Parathyroid adenoma (tissue), 2 donors: Measurements from ENCODE around the gene ABLIM2.

Source experiments
- H2AFZ ChIP-seq: fragments of 300-600 bp; sonication (generic); one replicate; pipeline ENCODE4 v1.7.0; 2017; ENCODE audit warnings: antibody characterized with exemption, mild to moderate bottlenecking
- H3K27ac ChIP-seq: fragments of 300-600 bp; sonication (generic); one replicate; pipeline ENCODE4 v1.7.0; 2017
- H3K27me3 ChIP-seq: fragments of 300-600 bp; sonication (generic); one replicate; pipeline ENCODE4 v1.7.0; 2017; ENCODE audit warnings: low read length; ENCODE audit not compliant: control insufficient read depth, insufficient read depth
- H3K36me3 ChIP-seq: fragments of 300-600 bp; sonication (generic); one replicate; pipeline ENCODE4 v1.7.0; 2017; ENCODE audit warnings: low read length; ENCODE audit not compliant: control insufficient read depth, insufficient read depth
- H3K4me1 ChIP-seq: fragments of 300-600 bp; sonication (generic); one replicate; pipeline ENCODE4 v1.7.0; 2017; ENCODE audit warnings: control low read depth
- H3K4me2 ChIP-seq: fragments of 300-600 bp; sonication (generic); one replicate; pipeline ENCODE4 v1.7.0; 2017; ENCODE audit warnings: low read length
- H3K4me3 ChIP-seq: fragments of 300-600 bp; sonication (generic); one replicate; pipeline ENCODE4 v1.7.0; 2017; ENCODE audit warnings: low read depth, low read length
- H3K79me2 ChIP-seq: fragments of 300-600 bp; sonication (generic); one replicate; pipeline ENCODE4 v1.7.0; 2017; ENCODE audit warnings: control low read depth
- H3K9ac ChIP-seq: fragments of 300-600 bp; sonication (generic); one replicate; pipeline ENCODE4 v1.7.0; 2017; ENCODE audit warnings: mild to moderate bottlenecking
- H3K9me3 ChIP-seq: fragments of 300-600 bp; sonication (generic); one replicate; pipeline ENCODE4 v1.7.0; 2017; ENCODE audit warnings: low read length; ENCODE audit not compliant: control insufficient read depth
- CTCF ChIP-seq: fragments of 300-600 bp; sonication (generic); IDR thresholded peaks from one replicate; pipeline ENCODE4 v1.7.0; 2017; ENCODE audit warnings: antibody characterized with exemption, mild to moderate bottlenecking
- donor health status: primary hyperparathyroidism.

ABLIM2 gene

GRCh38 chr4:8130346-8131066 lies 28.1 kb downstream of the ABLIM2 start:
- no peak overlapping the region for H2AFZ ChIP-seq
- H3K9ac ChIP-seq: no peak overlapping the region
- no peaks in the 10 kb centered on the region for H3K27me3 ChIP-seq
- H3K36me3 ChIP-seq: no peaks in the 10 kb centered on the region
- peaks cover 10% of the 10 kb centered on the region for H3K4me1 ChIP-seq
- no peak overlapping the region for H3K27ac ChIP-seq
- no peak overlapping the region for H3K4me2 ChIP-seq
- no peaks in the 10 kb centered on the region for H3K79me2 ChIP-seq
- no peaks in the 10 kb centered on the region for H3K9me3 ChIP-seq
- H3K4me3 ChIP-seq: no peak overlapping the region
- TF ChIP-seq CTCF: no peak

- Histone ChIP-seq H3K4me2 (no peak overlapping the region), H3K36me3 (no peaks in the 10 kb centered on the region), H3K9ac (no peak overlapping the region), H3K9me3 (no peaks in the 10 kb centered on the region), H3K27ac (no peak overlapping the region), H3K4me3 (no peak overlapping the region), H3K79me2 (no peaks in the 10 kb centered on the region), H2AFZ (no peak overlapping the region), H3K27me3 (no peaks in the 10 kb centered on the region), H3K4me1 (peaks cover 10% of the 10 kb centered on the region)
- no peak for TF ChIP-seq CTCF
Measured at GRCh38 chr4:8129785-8130184, 28.8 kb downstream of the ABLIM2 start.

- H3K4me1 ChIP-seq: peaks cover 10% of the 10 kb centered on the region
- no peak overlapping the region for H3K27ac ChIP-seq
- TF ChIP-seq CTCF: no peak
Measured at GRCh38 chr4:8129136-8129535, 29.5 kb downstream of the ABLIM2 start.

GRCh38 chr4:8128100-8128856 lies 30.3 kb downstream of the ABLIM2 start:
- Histone ChIP-seq H3K4me3 (no peak overlapping the region), H3K4me2 (no peak overlapping the region), H3K27ac (no peak overlapping the region), H3K36me3 (no peaks in the 10 kb centered on the region), H2AFZ (no peak overlapping the region), H3K27me3 (no peaks in the 10 kb centered on the region), H3K9ac (no peak overlapping the region), H3K4me1 (peaks cover 13% of the 10 kb centered on the region), H3K9me3 (no peaks in the 10 kb centered on the region), H3K79me2 (no peaks in the 10 kb centered on the region)
- no peak for TF ChIP-seq CTCF

More at GRCh38 chr4:8129136-8129535, 29.5 kb downstream of the ABLIM2 start:
- Histone ChIP-seq H3K4me2 (no peak overlapping the region), H3K4me3 (no peak overlapping the region), H3K27me3 (no peaks in the 10 kb centered on the region), H3K36me3 (no peaks in the 10 kb centered on the region), H3K9me3 (no peaks in the 10 kb centered on the region), H3K9ac (no peak overlapping the region), H3K79me2 (no peaks in the 10 kb centered on the region), H2AFZ (no peak overlapping the region)
